K562 (cell line): Measurements from ENCODE around the gene ZNF90. TPM values are rescaled to one million over a fixed set of nuclear protein-coding genes. Genes with fewer than 3 reads are reported as not detected.

Experiments
- CAMTA2 ChIP-seq: fragments of 250-450 bp; sonication (Bioruptor Pico); conservative IDR thresholded peaks from 2 replicates; pipeline ENCODE4 v1.5.1; 2022
- ELF2 ChIP-seq: fragments of 250-450 bp; sonication (Bioruptor Pico); IDR thresholded peaks from 2 replicates; pipeline ENCODE4 v1.5.0; 2021; ENCODE audit warnings: mild to moderate bottlenecking
- FOXK1 ChIP-seq: sonication (generic); formaldehyde crosslinking; IDR thresholded peaks from 2 replicates; pipeline ENCODE4 v1.8.0; 2022; ENCODE audit warnings: missing genetic modification reagents, mild to moderate bottlenecking, borderline replicate concordance
- ILK ChIP-seq: fragments of 450-650 bp; IDR thresholded peaks from 2 replicates; pipeline ENCODE4 v1.6.1; 2016; ENCODE audit warnings: missing genetic modification characterization, low read depth, mild to moderate bottlenecking, missing compliant biosample characterization, moderate library complexity, borderline replicate concordance
- KAT7 ChIP-seq: sonication (generic); formaldehyde crosslinking; IDR thresholded peaks from 2 replicates; pipeline ENCODE4 v1.8.0; 2022; ENCODE audit warnings: missing genetic modification reagents, mild to moderate bottlenecking, borderline replicate concordance
- L3MBTL2 ChIP-seq: fragments of 450-650 bp; IDR thresholded peaks from 2 replicates; pipeline ENCODE4 v1.6.1; 2016; ENCODE audit warnings: mild to moderate bottlenecking, moderate library complexity
- MAFF ChIP-seq: IDR thresholded peaks from 2 replicates; pipeline ENCODE4 v1.6.1; 2012; ENCODE audit warnings: low read length, improper control_type of control experiment
- MEIS2 ChIP-seq: fragments of 450-650 bp; IDR thresholded peaks from 2 replicates; pipeline ENCODE4 v1.6.1; 2014; ENCODE audit warnings: mild to moderate bottlenecking; ENCODE audit not compliant: partially characterized antibody
- NFIX ChIP-seq: fragments of 250-450 bp; sonication (Bioruptor Pico); IDR thresholded peaks from 2 replicates; pipeline ENCODE4 v1.4.0; 2020; ENCODE audit warnings: low read depth, mild to moderate bottlenecking, moderate library complexity
- NR4A1 ChIP-seq, 2 experiments: fragments of 250-450 bp in 1 of 2; fragments of 450-650 bp in 1 of 2; sonication (Bioruptor Pico) in 1 of 2; IDR thresholded peaks; 2 replicates each; pipeline versions ENCODE4 v1.4.0 to v1.6.1; 2016 to 2020; ENCODE audit warnings: mild to moderate bottlenecking in 2 of 2, missing compliant biosample characterization in 1 of 2, missing genetic modification characterization in 1 of 2, moderate library complexity in 1 of 2
- POLR2H ChIP-seq: IDR thresholded peaks from 2 replicates; pipeline ENCODE4 v1.6.1; 2016; ENCODE audit warnings: missing genetic modification characterization, low read depth, mild to moderate bottlenecking, control low read depth, missing compliant biosample characterization, moderate library complexity
- PRPF4 ChIP-seq: fragments of 200-400 bp; formaldehyde crosslinking; IDR thresholded peaks from one replicate; pipeline ENCODE4 v1.6.1; 2017; ENCODE audit warnings: low read length, low read depth, mild to moderate bottlenecking; ENCODE audit not compliant: insufficient read depth, poor library complexity, severe bottlenecking
- RBFOX2 ChIP-seq: fragments of 200-400 bp; formaldehyde crosslinking; IDR thresholded peaks from 2 replicates; pipeline ENCODE4 v1.6.1; 2017; ENCODE audit warnings: low read depth, mild to moderate bottlenecking, low read length, moderate library complexity
- RBM22 ChIP-seq: fragments of 200-400 bp; formaldehyde crosslinking; IDR thresholded peaks from 2 replicates; pipeline ENCODE4 v1.6.1; 2018; ENCODE audit warnings: low read length, low read depth; ENCODE audit not compliant: poor library complexity, severe bottlenecking
- RUNX1 ChIP-seq: sonication (generic); IDR thresholded peaks from 2 replicates; pipeline ENCODE4 v1.6.1; 2016; ENCODE audit warnings: antibody characterized with exemption, low read depth
- SIN3B ChIP-seq: fragments of 450-650 bp; IDR thresholded peaks from 2 replicates; pipeline ENCODE4 v1.6.1; 2017; ENCODE audit warnings: low read depth, mild to moderate bottlenecking, moderate library complexity
- SUPT5H ChIP-seq: fragments of 450-650 bp; IDR thresholded peaks from 2 replicates; pipeline ENCODE4 v1.6.1; 2016
- TARDBP ChIP-seq: fragments of 450-650 bp; IDR thresholded peaks from 2 replicates; pipeline ENCODE4 v1.6.1; 2016
- ZFPM2 ChIP-seq: fragments of 250-450 bp; sonication (Bioruptor Pico); IDR thresholded peaks from 2 replicates; pipeline ENCODE4 v1.5.1; 2022; ENCODE audit warnings: mild to moderate bottlenecking
- ZNF146 ChIP-seq: IDR thresholded peaks from one replicate; pipeline ENCODE4 v1.6.1; 2018; ENCODE audit warnings: missing compliant biosample characterization; ENCODE audit not compliant: unreplicated experiment
- ZNF311 ChIP-seq: fragments of 250-450 bp; sonication (Bioruptor Pico); IDR thresholded peaks from 2 replicates; pipeline ENCODE4 v1.4.0; 2020; ENCODE audit warnings: mild to moderate bottlenecking, moderate library complexity
- polyA plus RNA-seq, 8 experiments: library from polyadenylated mRNA; depleted of rRNA in 4 of 8; stranded (reverse) in 5 of 8; unstranded in 3 of 8; fragments of >200 nt; fragmentation: Nextera tagmentation in 2 of 8; fragmentation: Illumina TruSeq in 1 of 8; extraction: Ambion mirVana in 2 of 8; extraction: Trizol in 1 of 8; gene quantifications; 2 replicates each; pipeline versions ENCODE4 v1.2.1 to v1.2.3, GENCODE V29; 2011 to 2014; ENCODE audit warnings: inconsistent platforms in 1 of 8, missing spikeins in 1 of 8
- total RNA-seq, 7 experiments: library from RNA; depleted of rRNA in 6 of 7; stranded (reverse); fragments of >200 nt in 6 of 7; fragmentation: Illumina TruSeq in 2 of 7; extraction: Trizol in 2 of 7; gene quantifications; 2 replicates each; pipeline versions ENCODE4 v1.2.1 to v1.2.3, GENCODE V29; 2011 to 2021; ENCODE audit warnings: low replicate concordance in 1 of 7
- TF ChIP-seq, protein P1 (sequence below): fragments of 450-650 bp; IDR thresholded peaks from 2 replicates; pipeline ENCODE4 v1.6.1; 2016
- TF ChIP-seq, protein P2 (sequence below): fragments of 450-650 bp; formaldehyde crosslinking; conservative IDR thresholded peaks from 2 replicates; pipeline ENCODE4 v1.4.0; 2022; ENCODE audit warnings: mild to moderate bottlenecking, missing genetic modification characterization

The ZNF90 gene
- total and polyA plus RNA-seq, 9 of the 15 experiments (the other 6 are each of a cell fraction or from before 2014, with no cell fraction given) = 0.20 to 0.89 (median 0.67) TPM; not detected in 1

DNA sequence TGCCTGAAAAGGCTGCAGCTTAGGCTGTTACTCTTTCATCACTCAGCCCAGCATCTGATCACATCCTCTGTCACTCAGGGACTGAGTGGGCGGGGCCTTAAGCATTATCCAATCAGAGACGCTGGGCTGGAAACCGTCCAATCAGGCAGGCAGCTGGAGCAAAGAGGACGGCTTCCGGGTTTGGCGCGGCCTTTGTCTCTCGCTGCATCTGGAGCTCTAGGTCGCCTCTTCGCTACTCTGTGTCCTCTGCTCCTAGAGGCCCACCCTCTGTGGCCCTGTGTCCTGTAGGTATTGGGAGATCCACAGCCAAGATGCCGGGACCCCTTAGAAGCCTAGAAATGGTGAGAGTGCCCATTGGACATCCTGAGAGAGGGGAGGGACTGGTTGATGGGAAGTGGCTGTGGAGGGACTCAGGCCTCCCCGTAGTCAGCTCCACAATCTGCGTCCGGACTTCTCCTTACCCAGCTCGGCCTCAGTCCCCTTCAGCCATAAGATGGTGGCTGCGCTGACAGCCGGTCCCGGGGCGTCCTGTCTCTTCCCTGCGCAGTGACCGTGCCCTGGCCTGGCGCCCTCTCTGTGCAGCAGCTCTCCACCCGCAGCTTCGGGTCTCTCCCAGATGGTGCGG lies 89.3 kb downstream of the ZNF90 start, which contains the start of gene ZNF486 (continued):
- TF ChIP-seq CAMTA2 (no peak), NFIX (no peak), SUPT5H (no peak), PRPF4 (no peak), ZNF146 (CRISPR knock-in tag) (no peak), ZFPM2 (CRISPR knock-in tag) (no peak), RUNX1 (no peak), ILK (tag) (no peak), MEIS2 (peak; percentile 76), FOXK1 (CRISPR knock-in tag) (no peak), SIN3B (no peak), TARDBP (no peak), L3MBTL2 (no peak), POLR2H (tag) (peak; percentile 20; the same call in 1 of the 2 replicates), RBM22 (no peak), NR4A1 (CRISPR knock-in tag; IDR thresholded peaks at IDR 0.05) (no peak), NR4A1 (tag; IDR thresholded peaks at IDR 0.05) (no peak), ZNF311 (CRISPR knock-in tag) (no peak), MAFF (no peak), ELF2 (CRISPR knock-in tag) (no peak), KAT7 (CRISPR knock-in tag) (no peak), RBFOX2 (peak; percentile 41)
- TF ChIP-seq, protein P1, sequence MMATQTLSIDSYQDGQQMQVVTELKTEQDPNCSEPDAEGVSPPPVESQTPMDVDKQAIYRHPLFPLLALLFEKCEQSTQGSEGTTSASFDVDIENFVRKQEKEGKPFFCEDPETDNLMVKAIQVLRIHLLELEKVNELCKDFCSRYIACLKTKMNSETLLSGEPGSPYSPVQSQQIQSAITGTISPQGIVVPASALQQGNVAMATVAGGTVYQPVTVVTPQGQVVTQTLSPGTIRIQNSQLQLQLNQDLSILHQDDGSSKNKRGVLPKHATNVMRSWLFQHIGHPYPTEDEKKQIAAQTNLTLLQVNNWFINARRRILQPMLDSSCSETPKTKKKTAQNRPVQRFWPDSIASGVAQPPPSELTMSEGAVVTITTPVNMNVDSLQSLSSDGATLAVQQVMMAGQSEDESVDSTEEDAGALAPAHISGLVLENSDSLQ = peak; percentile 95
- TF ChIP-seq, protein P2, sequence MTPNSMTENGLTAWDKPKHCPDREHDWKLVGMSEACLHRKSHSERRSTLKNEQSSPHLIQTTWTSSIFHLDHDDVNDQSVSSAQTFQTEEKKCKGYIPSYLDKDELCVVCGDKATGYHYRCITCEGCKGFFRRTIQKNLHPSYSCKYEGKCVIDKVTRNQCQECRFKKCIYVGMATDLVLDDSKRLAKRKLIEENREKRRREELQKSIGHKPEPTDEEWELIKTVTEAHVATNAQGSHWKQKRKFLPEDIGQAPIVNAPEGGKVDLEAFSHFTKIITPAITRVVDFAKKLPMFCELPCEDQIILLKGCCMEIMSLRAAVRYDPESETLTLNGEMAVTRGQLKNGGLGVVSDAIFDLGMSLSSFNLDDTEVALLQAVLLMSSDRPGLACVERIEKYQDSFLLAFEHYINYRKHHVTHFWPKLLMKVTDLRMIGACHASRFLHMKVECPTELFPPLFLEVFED = no peak
